Activated effector memory CD4-positive, alpha-beta T cell treated with anti-CD3 and anti-CD28 coated beads, Interleukin-2, amount 50 U/mL, for 16 hours (primary cell): Measurements from ENCODE around the gene ARHGEF4.
"Not testable (repeated sequence)": the region's sequence is repeated elsewhere in the genome, so short reads cannot be mapped to it uniquely, and the experiment has no call there.

ENCODE experiments used
- DNase-seq: peaks from one replicate; pipeline ENCODE4 v3.0.0-alpha.2; 2020

ARHGEF4 gene

DNA sequence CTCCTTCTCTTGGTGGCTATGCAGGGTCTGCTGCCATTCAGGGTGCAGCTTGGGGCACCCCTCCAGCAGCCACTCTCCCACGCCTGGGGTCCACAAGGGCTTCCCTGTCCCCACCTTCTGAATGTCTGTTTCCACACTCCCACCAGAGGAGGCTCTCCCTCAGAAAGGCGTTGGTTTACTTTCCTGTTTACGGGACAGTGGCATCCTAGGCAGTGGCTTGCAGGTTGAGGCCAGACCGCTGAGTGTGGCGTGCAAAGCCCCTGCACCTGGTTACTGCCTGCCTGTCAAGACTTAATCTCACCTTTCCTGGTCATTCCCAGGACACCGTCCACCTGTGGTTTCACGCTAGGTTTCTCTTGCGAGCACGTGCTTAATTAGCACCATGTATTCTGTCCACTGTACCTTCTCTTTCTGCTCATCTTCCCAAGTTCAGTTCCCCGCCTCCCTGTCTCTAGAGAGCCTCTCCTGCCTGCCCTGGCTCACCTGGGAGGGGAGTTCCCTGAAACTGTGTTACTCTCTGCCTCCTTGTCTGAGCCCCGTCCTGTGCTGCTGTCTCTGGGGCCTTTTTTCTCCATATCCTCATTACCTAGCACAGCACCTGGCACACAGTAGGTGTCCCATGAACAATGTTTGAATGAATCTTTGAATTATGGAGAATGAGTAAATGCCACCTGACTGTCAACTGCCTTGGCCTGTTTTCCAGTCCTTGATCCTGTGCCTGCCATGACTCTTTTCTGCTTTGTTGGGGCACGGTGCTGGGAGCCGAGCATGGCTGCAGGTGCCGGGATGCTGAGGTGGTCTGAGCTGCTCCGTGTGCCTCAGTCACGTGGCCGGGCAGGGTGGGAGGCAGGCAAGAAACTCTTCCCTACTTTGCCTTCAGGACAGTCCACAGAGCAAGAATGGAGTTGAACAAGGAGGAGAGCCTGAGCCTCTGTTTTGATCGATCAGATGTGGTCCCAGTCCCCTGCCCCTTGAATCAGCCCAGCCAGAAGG, 56.4 kb downstream of the ARHGEF4 start:
- no peak for DNase-seq

- no peak for DNase-seq
These were observed 57.7 kb downstream of the ARHGEF4 start for GRCh38 chr2:130894326-130894942.

GRCh38 chr2:130896813-130897212, 60.1 kb downstream of the ARHGEF4 start:
- DNase-seq: peak; percentile 28

GRCh38 chr2:130898553-130898952, 61.8 kb downstream of the ARHGEF4 start:
- no peak for DNase-seq

GRCh38 chr2:130899306-130899705, 62.6 kb downstream of the ARHGEF4 start:
- DNase-seq: no peak

- DNase-seq: no peak
These were observed 64.3 kb downstream of the ARHGEF4 start for GRCh38 chr2:130901061-130901460.

GRCh38 chr2:130901626-130902025, 64.9 kb downstream of the ARHGEF4 start:
- not testable (repeated sequence) for DNase-seq

DNA sequence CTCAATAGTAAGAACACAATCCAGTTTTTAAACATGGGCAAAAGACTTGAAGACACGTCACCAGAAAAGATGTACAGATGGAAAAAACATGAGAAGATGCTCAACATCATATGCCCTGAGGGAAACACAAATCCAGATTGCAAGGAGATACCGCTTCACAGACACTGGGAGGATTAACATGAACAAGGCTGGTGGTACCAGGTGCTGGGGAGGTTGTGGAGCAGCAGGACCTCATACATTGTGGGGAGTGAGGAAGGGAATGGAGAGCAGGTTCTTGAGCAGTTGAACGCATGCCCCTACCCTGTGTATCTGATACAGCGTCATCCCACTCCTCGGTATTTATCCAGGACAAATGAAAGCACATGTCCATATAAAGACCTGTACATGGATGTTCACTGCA, 72.1 kb downstream of the ARHGEF4 start:
- no peak for DNase-seq

GRCh38 chr2:130910931-130911330, 74.2 kb downstream of the ARHGEF4 start:
- no peak for DNase-seq

- no peak for DNase-seq
These were observed 74.8 kb downstream of the ARHGEF4 start for GRCh38 chr2:130911482-130911881.

DNA sequence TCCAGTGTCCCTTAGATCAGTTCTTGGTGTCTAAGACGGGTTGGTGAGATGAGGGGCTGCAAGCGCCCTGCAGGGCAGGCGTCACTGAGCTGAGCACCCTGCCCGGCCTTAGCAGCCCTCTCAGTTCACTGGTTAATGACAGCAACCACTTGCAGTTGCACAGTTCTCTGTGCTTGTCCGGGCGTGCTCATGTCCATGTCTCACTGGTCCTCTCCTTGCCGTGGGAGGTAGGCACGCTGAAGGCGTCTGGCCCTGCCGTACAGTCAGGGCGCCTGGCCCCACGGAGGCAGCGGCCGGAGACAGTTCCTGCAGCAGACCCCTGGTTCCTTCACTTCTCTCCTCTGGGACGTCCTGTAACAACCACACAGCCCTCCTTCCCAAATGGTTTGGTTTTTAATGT, 75.3 kb downstream of the ARHGEF4 start:
- no peak for DNase-seq

DNA sequence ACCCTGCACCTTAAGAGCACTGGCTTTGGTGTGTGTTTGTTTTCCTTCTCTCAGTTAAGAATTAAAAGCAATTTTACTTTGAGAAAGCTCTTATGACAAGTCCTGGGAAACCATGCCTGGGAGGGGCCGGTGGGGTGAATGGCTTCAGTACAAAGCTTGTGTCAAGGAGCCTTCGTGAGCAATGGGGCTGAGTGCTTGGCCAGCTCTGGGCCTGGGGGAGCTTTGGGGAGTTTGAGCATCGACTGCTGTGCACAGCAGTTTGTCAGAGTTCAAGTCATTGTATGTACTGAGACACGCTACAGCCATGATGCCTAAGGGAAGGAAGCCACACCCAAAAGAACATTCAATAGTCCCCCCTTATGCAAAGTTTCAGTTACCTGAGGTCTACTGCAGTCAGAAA, 75.8 kb downstream of the ARHGEF4 start:
- no peak for DNase-seq

GRCh38 chr2:130913891-130914290, 77.2 kb downstream of the ARHGEF4 start:
- DNase-seq: no peak

- DNase-seq: no peak
These were observed 78.4 kb downstream of the ARHGEF4 start for GRCh38 chr2:130915149-130915548.

DNA sequence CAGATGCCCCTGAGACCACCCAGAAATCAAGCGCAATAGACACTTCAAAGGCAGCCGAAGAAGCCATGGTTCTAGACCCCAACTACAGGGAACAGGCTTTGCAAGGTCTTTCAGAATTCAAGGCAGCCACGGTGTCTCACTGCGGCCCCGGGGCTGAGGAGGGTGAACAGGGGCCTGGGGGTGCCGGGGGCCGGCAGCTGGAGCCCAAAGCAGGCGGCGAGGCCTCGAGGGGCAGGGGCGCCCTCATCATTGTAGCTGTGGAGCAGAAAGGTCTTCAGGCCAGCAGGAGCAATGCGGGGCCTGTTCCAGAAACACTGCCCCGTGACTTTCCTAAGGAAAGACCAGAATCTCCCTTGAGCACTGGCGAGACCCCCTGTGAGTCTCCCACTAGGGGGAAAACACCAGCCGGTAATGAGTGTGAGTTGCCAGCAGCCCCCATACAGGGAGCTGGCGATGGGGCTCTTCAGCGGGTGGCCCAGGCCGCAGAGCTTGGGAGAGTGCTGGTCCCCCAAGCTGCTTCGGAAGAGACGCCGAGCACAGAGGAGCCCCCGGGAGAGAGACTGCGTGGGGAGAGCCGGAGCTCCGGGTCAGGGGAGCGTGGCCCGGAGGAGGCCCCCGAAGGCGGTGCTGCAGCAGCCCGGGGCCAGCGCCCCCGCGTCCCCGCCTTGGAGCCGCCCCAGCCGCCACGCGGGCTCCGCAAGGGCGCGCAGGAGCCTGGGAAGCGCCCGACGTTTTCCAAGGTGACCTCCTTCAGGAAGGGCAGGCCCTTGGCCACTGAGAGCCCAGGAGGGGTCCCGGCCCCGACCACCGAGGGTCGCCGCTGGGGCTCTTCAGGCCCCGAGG, 79.1 kb downstream of the ARHGEF4 start:
- DNase-seq: no peak

DNA sequence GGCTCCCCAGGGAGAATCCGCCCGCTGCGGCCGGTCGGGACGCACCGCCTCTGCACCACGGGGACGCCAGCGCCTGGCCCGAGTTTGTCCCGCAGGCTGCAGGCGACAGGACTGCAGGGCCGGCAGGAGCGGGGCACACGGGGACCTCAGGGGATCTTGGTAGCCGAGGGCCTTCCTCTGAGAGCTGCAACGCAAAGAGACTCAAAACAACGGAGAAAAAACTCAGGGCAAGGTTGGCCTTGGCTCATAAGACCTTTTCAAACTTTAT, 79.7 kb downstream of the ARHGEF4 start:
- DNase-seq: no peak

DNA sequence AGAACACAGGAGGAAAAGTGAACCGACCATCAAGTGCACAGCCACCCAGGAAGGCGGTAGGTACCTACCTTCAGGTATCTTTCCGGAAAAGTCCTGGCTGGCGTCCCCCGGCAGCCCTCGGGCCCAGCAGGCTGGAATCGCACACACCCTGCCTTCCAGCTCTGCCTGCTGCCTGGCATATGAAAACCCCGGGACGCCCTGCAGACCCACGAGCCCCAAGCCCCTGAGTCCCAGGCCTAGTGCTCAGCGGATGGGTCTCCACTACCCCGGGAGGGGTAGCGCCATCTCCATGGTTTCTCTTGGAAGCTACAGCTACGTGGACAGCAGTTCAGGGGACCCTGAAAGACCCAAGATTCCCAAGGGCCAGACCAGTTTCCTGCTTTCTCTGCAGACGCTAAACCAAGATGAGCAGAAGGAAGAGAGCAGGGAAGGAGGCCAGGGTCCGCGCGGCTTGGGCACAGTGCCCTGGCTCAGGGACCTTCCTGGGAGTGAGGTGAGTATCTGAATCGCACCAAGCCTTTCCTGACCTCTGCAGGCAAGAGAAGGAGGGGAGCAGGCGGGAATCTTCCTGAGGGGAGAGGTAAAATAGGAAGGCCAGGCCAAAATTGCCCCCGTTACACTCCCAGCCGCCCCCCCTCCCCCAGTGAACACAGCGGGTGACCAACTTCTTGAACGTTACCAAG, 80.4 kb downstream of the ARHGEF4 start:
- no peak for DNase-seq

DNA sequence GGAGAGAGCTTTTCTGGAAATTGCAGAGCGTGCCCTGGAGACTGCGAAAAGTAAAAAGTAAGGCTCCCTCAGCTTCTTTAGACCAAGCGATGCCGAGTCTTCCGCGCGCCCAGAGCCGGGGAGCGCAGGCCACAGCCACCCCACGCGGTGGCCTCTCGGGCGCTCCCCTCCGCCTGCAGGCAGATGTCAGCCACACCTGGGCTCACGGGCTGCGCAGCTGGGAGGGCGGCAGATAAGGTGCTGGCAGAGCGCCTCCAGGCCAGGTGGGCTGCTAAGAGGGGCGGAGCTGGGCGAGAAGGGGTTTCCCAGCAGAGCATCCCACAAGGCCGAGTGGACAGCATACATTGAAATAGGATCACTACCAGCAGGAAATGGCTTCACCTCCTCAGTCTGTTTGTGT, 81.7 kb downstream of the ARHGEF4 start:
- no peak for DNase-seq

DNA sequence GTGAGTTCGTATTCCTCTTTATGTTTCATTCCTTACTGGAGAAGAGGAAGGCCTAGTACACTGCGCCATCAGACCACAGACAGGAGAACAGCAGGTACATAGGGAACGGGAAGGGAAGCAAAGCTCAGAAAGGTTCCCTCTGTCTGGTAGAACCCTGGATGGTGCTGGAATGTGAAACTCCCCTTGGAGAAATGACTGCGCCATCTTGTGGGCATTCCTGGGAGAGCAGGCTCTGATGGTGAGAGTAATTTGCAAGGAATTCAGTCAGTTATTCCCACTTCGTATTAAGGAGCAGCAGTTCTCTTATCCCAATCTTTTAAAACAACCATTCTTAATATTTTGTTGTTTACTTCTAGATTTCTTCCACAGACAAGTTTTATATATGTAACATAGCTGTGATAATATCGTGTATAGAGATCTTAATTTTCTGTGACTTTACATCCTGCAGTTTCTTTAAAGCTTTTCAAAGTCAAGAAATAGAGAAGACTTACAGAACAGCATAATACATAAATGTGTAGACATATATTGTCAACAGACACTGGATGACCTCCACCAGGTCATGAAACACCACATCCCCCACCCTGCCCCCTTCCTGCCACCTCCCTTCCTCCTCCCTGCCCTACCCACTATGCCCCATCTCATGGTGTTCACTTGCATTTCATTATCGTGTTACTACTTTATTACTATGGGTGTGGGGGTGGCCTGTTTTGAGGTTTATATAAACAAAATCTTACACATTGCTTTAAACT, 83.9 kb downstream of the ARHGEF4 start:
- peak; percentile 87 for DNase-seq

DNA sequence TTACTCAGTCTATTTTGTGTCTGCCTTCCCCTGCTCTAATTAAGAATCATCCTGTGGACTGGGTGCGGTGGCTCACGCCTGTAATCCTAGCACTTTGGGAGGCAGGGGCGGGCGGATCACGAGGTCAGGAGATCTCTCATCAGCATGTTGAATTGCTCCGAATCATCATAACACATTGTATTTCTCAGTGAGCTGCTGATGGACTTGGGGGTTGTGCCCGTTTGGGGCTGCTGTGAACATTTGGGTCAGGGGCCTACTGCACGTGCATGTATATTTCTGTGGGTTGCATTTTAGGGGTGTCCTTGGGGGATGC, 84.4 kb downstream of the ARHGEF4 start:
- DNase-seq: no peak

- DNase-seq: no peak
These were observed 85.7 kb downstream of the ARHGEF4 start for GRCh38 chr2:130922417-130922816.

DNA sequence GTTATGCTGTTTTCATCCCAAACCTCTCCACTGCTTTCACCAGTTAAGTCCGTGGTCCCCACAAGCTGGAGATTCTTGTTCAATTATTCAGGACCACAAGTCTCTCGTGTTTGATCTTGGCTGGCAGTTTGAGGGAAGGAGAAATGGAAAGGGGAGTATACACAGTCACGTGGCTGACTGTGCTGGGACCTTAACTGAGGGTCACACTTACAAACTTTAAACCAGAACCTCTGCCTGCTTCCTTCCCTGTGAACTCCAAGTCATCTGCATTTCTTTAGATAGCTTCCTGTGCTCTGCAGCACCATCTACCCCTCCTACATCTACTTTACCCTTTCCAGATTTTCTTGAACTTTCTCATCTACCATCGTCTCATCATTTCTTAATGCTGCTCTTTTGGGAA, 91.7 kb downstream of the ARHGEF4 start:
- no peak for DNase-seq
